ENCODE results near the gene EDNRB. TPM values are rescaled to one million over a fixed set of nuclear protein-coding genes. Genes with fewer than 3 reads are reported as not detected.
A peak's percentile ranks its signal among the peaks of the same experiment; 100 is the strongest.
"Not testable (repeated sequence)": the region's sequence is repeated elsewhere in the genome, so short reads cannot be mapped to it uniquely, and the experiment has no call there.

EDNRB gene
- 1.7 and 2.1 TPM in 2 replicates for total RNA-seq (2014; rRNA removed)
- 0.83 TPM for polyA plus RNA-seq (2012)

- DNase-seq (ENCODE audit: low read depth) = peak; percentile 52
Measured at GRCh38 chr13:77918391-77919245, at the start of gene EDNRB. Gene EDNRB (minus strand): TSS chr13:77918831. CDS start chr13:77918573, 258 bp downstream.

- no peak for DNase-seq (ENCODE audit: low read depth)
Measured at GRCh38 chr13:77966671-77967070, 48.0 kb upstream of the EDNRB start.

GRCh38 chr13:77952737-77953136, 34.1 kb upstream of the EDNRB start:
- no peak for DNase-seq (ENCODE audit: low read depth)

- DNase-seq (ENCODE audit: low read depth) = no peak
Measured at GRCh38 chr13:77952276-77952675, 33.6 kb upstream of the EDNRB start.

GRCh38 chr13:77946522-77946921, 27.9 kb upstream of the EDNRB start:
- DNase-seq (ENCODE audit: low read depth) = no peak

- DNase-seq (ENCODE audit: low read depth) = not testable (repeated sequence)
Measured at GRCh38 chr13:77935063-77935462, 16.4 kb upstream of the EDNRB start.

GRCh38 chr13:77930430-77930829, 11.8 kb upstream of the EDNRB start:
- DNase-seq (ENCODE audit: low read depth) = no peak

- DNase-seq (ENCODE audit: low read depth) = peak; percentile 32
Measured at GRCh38 chr13:77928909-77929308, 10.3 kb upstream of the EDNRB start.

GRCh38 chr13:77925616-77926015, 7.0 kb upstream of the EDNRB start:
- no peak for DNase-seq (ENCODE audit: low read depth)

GRCh38 chr13:77919921-77920294, 1.3 kb upstream of the EDNRB start:
- DNase-seq (ENCODE audit: low read depth) = no peak

GRCh38 chr13:77919246-77919920, 752 bp upstream of the EDNRB start:
- peak; percentile 39 for DNase-seq (ENCODE audit: low read depth)

GRCh38 chr13:77916488-77916887, 2.1 kb downstream of the EDNRB start:
- no peak for DNase-seq (ENCODE audit: low read depth)

- DNase-seq (ENCODE audit: low read depth) = no peak
Measured at GRCh38 chr13:77915686-77916085, 2.9 kb downstream of the EDNRB start.

- no peak for DNase-seq (ENCODE audit: low read depth)
Measured at GRCh38 chr13:77913003-77913402, 5.6 kb downstream of the EDNRB start.

GRCh38 chr13:77911751-77912150, 6.9 kb downstream of the EDNRB start:
- no peak for DNase-seq (ENCODE audit: low read depth)

- no peak for DNase-seq (ENCODE audit: low read depth)
Measured at GRCh38 chr13:77909827-77910226, 8.8 kb downstream of the EDNRB start.

- no peak for DNase-seq (ENCODE audit: low read depth)
Measured at GRCh38 chr13:77908531-77908930, 10.1 kb downstream of the EDNRB start.

- DNase-seq (ENCODE audit: low read depth) = no peak
Measured at GRCh38 chr13:77907666-77908341, 10.8 kb downstream of the EDNRB start.

- DNase-seq (ENCODE audit: low read depth) = no peak
Measured at GRCh38 chr13:77904031-77904430, 14.6 kb downstream of the EDNRB start.

GRCh38 chr13:77903435-77903834, 15.2 kb downstream of the EDNRB start:
- no peak for DNase-seq (ENCODE audit: low read depth)

- DNase-seq (ENCODE audit: low read depth) = no peak
Measured at GRCh38 chr13:77902319-77902963, 16.2 kb downstream of the EDNRB start.

GRCh38 chr13:77898097-77898496, 20.5 kb downstream of the EDNRB start:
- DNase-seq (ENCODE audit: low read depth) = no peak

Data from LHCN-M2 (cell line).